GM23338 (cell line): ENCODE results near the gene BAIAP2. TPM values are rescaled to one million over a fixed set of nuclear protein-coding genes. Genes with fewer than 3 reads are reported as not detected.

Source experiments
- ATAC-seq: fragments of 200-7000 bp; cut with Tn5 transposase; 3 replicates; pipeline ENCODE4 v1.9.1; 2020
- DNase-seq: peaks from one replicate; pipeline ENCODE4 v3.0.0-alpha.2; 2015; ENCODE audit warnings: low spot score
- H2AFZ ChIP-seq: fragments of 200-600 bp; sonication (generic); 2 replicates; pipeline ENCODE4 v1.8.0; 2016; ENCODE audit warnings: antibody characterized with exemption, mild to moderate bottlenecking, moderate library complexity
- H3F3A ChIP-seq: fragments of 200-600 bp; sonication (generic); replicated peaks from 2 replicates; pipeline ENCODE4 v1.8.0; 2017; ENCODE audit warnings: antibody characterized with exemption, mixed run types, low read depth
- H3K27ac ChIP-seq: fragments of 200-600 bp; sonication (generic); 2 replicates; pipeline ENCODE4 v1.6.1; 2016; ENCODE audit warnings: low read depth
- H3K27me3 ChIP-seq: fragments of 200-600 bp; sonication (generic); 2 replicates; pipeline ENCODE4 v1.8.0; 2016; ENCODE audit warnings: mild to moderate bottlenecking, mixed run types, moderate library complexity; ENCODE audit not compliant: insufficient read depth
- H3K36me3 ChIP-seq: fragments of 200-600 bp; sonication (generic); 2 replicates; pipeline ENCODE4 v1.8.0; 2016; ENCODE audit warnings: mild to moderate bottlenecking; ENCODE audit not compliant: insufficient read depth
- H3K4me1 ChIP-seq: fragments of 200-600 bp; sonication (generic); 2 replicates; pipeline ENCODE4 v1.8.0; 2016; ENCODE audit warnings: mild to moderate bottlenecking, moderate library complexity; ENCODE audit not compliant: insufficient read depth
- H3K4me2 ChIP-seq: fragments of 200-600 bp; sonication (generic); 2 replicates; pipeline ENCODE4 v1.7.1; 2017; ENCODE audit warnings: mixed run types
- H3K4me3 ChIP-seq: fragments of 200-600 bp; sonication (generic); 2 replicates; pipeline ENCODE4 v1.6.1; 2016; ENCODE audit warnings: mixed run types
- H3K79me2 ChIP-seq: fragments of 200-600 bp; sonication (generic); replicated peaks from 2 replicates; pipeline ENCODE4 v1.8.0; 2017; ENCODE audit warnings: mild to moderate bottlenecking; ENCODE audit not compliant: insufficient read depth
- H3K9me2 ChIP-seq: fragments of 200-600 bp; sonication (generic); 2 replicates; pipeline ENCODE4 v1.8.0; 2017; ENCODE audit not compliant: insufficient read depth
- H4K20me1 ChIP-seq: fragments of 200-600 bp; sonication (generic); replicated peaks from 2 replicates; pipeline ENCODE4 v1.8.0; 2017; ENCODE audit warnings: mild to moderate bottlenecking; ENCODE audit not compliant: insufficient read depth
- H3K27ac Mint-ChIP-seq: 2 replicates; pipeline ENCODE4 v1.8.0; 2020; ENCODE audit warnings: inconsistent platforms, mild to moderate bottlenecking, moderate library complexity, mixed read lengths
- H3K27me3 Mint-ChIP-seq: 3 replicates; pipeline ENCODE4 v1.8.0; 2022; ENCODE audit warnings: low read depth, mild to moderate bottlenecking, moderate library complexity, mixed read lengths, inconsistent platforms; ENCODE audit not compliant: insufficient read depth, poor library complexity
- H3K36me3 Mint-ChIP-seq: 3 replicates; pipeline ENCODE4 v1.8.0; 2021; ENCODE audit warnings: low read depth, mild to moderate bottlenecking, inconsistent platforms, moderate library complexity, mixed read lengths
- H3K4me1 Mint-ChIP-seq: 3 replicates; pipeline ENCODE4 v1.8.0; 2020; ENCODE audit warnings: mild to moderate bottlenecking, inconsistent platforms, mixed read lengths
- H3K4me3 Mint-ChIP-seq: 3 replicates; pipeline ENCODE4 v1.8.0; 2021; ENCODE audit warnings: moderate library complexity, mild to moderate bottlenecking, inconsistent platforms, mixed read lengths
- H3K9me3 Mint-ChIP-seq: 3 replicates; pipeline ENCODE4 v1.8.0; 2020; ENCODE audit warnings: moderate library complexity, mild to moderate bottlenecking, inconsistent platforms, mixed read lengths
- CREB1 ChIP-seq: fragments of 250-450 bp; sonication (Bioruptor Pico); IDR thresholded peaks from 2 replicates; pipeline ENCODE4 v1.5.0; 2020; ENCODE audit warnings: low read depth, mild to moderate bottlenecking, moderate library complexity
- ETS1 ChIP-seq: IDR thresholded peaks from 2 replicates; pipeline ENCODE4 v1.6.1; 2016; ENCODE audit warnings: antibody characterized with exemption
- EZH2 ChIP-seq: fragments of 200-600 bp; sonication (generic); IDR thresholded peaks from one replicate; pipeline ENCODE4 v1.8.0; 2017; ENCODE audit warnings: antibody characterized with exemption, mild to moderate bottlenecking, low read depth; ENCODE audit not compliant: unreplicated experiment
- EZH2phosphoT487 ChIP-seq: fragments of 200-600 bp; sonication (generic); IDR thresholded peaks from one replicate; pipeline ENCODE4 v1.8.1; 2018; ENCODE audit warnings: antibody characterized with exemption; ENCODE audit not compliant: unreplicated experiment
- JUNB ChIP-seq: IDR thresholded peaks from one replicate; pipeline ENCODE4 v1.6.1; 2016; ENCODE audit warnings: antibody characterized with exemption; ENCODE audit not compliant: unreplicated experiment
- NANOG ChIP-seq: IDR thresholded peaks from 2 replicates; pipeline ENCODE4 v1.6.1; 2016; ENCODE audit warnings: antibody characterized with exemption, borderline replicate concordance
- POLR2AphosphoS5 ChIP-seq: IDR thresholded peaks from 2 replicates; pipeline ENCODE4 v1.6.1; 2016; ENCODE audit warnings: antibody characterized with exemption, low read depth
- STAT1 ChIP-seq: IDR thresholded peaks from one replicate; pipeline ENCODE4 v1.6.1; 2016; ENCODE audit warnings: antibody characterized with exemption; ENCODE audit not compliant: unreplicated experiment
- ZNF114 ChIP-seq: fragments of 250-450 bp; sonication (Bioruptor Pico); IDR thresholded peaks from 2 replicates; pipeline ENCODE4 v1.5.0; 2020; ENCODE audit warnings: mild to moderate bottlenecking, moderate library complexity
- ZNF331 ChIP-seq: fragments of 250-450 bp; sonication (Bioruptor Pico); IDR thresholded peaks from 2 replicates; pipeline ENCODE4 v1.5.0; 2020; ENCODE audit warnings: low read depth, mild to moderate bottlenecking, moderate library complexity
- polyA plus RNA-seq: library from polyadenylated mRNA; unstranded; fragments of >200 nt; fragmentation: Nextera tagmentation; extraction: Ambion mirVana; gene quantifications from 2 replicates; pipeline ENCODE4 v1.2.1, GENCODE V29; 2016
- total RNA-seq: library from RNA; depleted of rRNA; stranded (reverse); fragments of >200 nt; shearing (Covaris generic); gene quantifications from 2 replicates; pipeline ENCODE4 v1.2.3, GENCODE V29; 2014
- TF ChIP-seq, protein P1 (sequence below): fragments of 250-450 bp; sonication (Bioruptor Pico); IDR thresholded peaks from 2 replicates; pipeline ENCODE4 v1.5.0; 2020; ENCODE audit warnings: mild to moderate bottlenecking, moderate library complexity
- TF ChIP-seq, protein P2 (sequence below): IDR thresholded peaks from one replicate; pipeline ENCODE4 v1.6.1; 2018; ENCODE audit warnings: antibody characterized with exemption; ENCODE audit not compliant: unreplicated experiment

BAIAP2 gene
- total and polyA plus RNA-seq, 2 experiments from 2014 or later, result 21.7 to 22.7 TPM

DNA sequence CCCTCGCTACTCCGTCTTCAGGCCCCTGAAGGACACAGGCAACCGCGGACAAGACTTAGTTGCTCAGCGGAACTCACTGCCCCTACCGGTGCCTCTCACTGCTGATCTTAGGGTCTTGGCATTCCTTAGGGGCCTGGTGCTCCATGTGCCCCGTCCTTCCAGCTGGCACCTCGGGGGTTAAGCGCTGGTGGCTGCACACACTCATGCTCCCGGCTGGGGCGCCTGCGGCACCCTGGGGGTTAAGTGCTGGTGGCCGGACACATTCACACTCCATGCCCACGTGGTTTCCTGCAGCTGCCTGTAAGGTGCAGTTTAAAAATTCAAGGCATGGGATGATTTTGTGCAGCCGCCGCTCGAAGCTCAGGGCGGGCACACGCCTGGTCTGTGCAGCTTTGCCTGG lies 45.1 kb downstream of the BAIAP2 start (continued):
- TF ChIP-seq POLR2AphosphoS5 (no peak), NANOG (no peak), ETS1 (no peak), CREB1 (CRISPR knock-in tag) (no peak)

DNA sequence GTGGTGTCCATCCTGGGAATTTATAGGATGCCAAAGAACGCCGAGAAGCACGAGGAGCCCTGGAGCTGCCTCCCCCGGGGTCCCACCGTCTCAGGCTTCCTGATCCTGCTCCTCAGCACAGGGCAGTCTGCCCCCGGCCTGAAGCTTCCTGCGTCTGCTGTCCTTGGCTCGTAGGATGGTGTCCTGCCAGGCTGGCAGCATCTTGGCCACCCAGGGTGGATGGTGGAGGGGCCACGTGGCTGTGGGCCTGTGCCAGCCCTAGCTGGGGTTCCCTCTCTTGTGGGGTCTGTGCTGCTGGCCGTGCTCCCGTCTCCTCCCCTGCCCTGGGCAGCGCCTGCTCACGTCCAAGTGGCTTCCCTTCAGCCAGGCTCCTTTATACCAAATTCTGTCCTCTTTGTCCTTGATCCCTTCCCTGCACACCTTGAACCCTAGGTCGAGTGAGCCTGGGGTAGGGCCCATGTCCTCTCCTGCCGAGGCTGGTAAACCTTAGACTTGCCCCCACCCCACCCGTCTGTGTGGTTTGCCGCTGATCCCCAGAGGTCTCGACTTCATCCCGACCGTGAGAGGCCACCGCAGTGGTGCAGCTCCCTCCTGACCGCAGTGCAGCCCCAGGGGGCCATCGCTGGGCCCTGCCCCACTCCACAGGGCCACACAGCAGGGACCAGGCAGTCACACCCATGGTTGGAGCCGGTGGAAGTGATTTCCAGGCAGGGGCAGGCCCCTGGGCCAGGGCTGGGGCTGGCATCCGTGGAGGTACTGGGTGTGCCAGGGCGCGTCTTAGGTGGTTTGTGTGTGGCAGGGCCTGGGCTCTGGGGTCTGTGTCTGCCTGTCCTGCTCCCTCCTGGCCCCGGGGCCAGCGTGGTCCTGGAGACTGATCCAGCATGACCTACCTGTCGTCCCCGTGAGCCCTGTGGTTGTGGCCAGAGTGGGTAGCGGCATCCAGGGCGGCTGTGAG lies 46.5 kb downstream of the BAIAP2 start:
- no peak overlapping the region for H3K4me3 Mint-ChIP-seq
- H3F3A ChIP-seq, result no peaks in the 10 kb centered on the region
- H3K27ac Mint-ChIP-seq, result no peak overlapping the region
- ATAC-seq (no peak), DNase-seq (no peak)
- H2AFZ ChIP-seq, result no peak overlapping the region
- H3K79me2 ChIP-seq, result no peaks in the 10 kb centered on the region
- no peaks in the 10 kb centered on the region for H3K36me3 ChIP-seq
- no peaks in the 10 kb centered on the region for H3K9me3 Mint-ChIP-seq
- no peaks in the 10 kb centered on the region for H3K9me2 ChIP-seq
- H3K27me3 Mint-ChIP-seq, result peaks cover 11% of the 10 kb centered on the region
- H3K27me3 ChIP-seq, result no peaks in the 10 kb centered on the region
- peaks cover 5% of the 10 kb centered on the region; the same call in 2 of the 3 replicates for H3K4me1 Mint-ChIP-seq
- no peak overlapping the region for H3K4me2 ChIP-seq
- no peak overlapping the region for H3K27ac ChIP-seq
- H3K4me3 ChIP-seq, result no peak overlapping the region
- H3K4me1 ChIP-seq, result no peaks in the 10 kb centered on the region
- no peaks in the 10 kb centered on the region for H3K36me3 Mint-ChIP-seq
- no peaks in the 10 kb centered on the region for H4K20me1 ChIP-seq
- no peak for TF ChIP-seq NANOG
- TF ChIP-seq ETS1, result no peak
- TF ChIP-seq STAT1, result no peak
- TF ChIP-seq, protein P1, sequence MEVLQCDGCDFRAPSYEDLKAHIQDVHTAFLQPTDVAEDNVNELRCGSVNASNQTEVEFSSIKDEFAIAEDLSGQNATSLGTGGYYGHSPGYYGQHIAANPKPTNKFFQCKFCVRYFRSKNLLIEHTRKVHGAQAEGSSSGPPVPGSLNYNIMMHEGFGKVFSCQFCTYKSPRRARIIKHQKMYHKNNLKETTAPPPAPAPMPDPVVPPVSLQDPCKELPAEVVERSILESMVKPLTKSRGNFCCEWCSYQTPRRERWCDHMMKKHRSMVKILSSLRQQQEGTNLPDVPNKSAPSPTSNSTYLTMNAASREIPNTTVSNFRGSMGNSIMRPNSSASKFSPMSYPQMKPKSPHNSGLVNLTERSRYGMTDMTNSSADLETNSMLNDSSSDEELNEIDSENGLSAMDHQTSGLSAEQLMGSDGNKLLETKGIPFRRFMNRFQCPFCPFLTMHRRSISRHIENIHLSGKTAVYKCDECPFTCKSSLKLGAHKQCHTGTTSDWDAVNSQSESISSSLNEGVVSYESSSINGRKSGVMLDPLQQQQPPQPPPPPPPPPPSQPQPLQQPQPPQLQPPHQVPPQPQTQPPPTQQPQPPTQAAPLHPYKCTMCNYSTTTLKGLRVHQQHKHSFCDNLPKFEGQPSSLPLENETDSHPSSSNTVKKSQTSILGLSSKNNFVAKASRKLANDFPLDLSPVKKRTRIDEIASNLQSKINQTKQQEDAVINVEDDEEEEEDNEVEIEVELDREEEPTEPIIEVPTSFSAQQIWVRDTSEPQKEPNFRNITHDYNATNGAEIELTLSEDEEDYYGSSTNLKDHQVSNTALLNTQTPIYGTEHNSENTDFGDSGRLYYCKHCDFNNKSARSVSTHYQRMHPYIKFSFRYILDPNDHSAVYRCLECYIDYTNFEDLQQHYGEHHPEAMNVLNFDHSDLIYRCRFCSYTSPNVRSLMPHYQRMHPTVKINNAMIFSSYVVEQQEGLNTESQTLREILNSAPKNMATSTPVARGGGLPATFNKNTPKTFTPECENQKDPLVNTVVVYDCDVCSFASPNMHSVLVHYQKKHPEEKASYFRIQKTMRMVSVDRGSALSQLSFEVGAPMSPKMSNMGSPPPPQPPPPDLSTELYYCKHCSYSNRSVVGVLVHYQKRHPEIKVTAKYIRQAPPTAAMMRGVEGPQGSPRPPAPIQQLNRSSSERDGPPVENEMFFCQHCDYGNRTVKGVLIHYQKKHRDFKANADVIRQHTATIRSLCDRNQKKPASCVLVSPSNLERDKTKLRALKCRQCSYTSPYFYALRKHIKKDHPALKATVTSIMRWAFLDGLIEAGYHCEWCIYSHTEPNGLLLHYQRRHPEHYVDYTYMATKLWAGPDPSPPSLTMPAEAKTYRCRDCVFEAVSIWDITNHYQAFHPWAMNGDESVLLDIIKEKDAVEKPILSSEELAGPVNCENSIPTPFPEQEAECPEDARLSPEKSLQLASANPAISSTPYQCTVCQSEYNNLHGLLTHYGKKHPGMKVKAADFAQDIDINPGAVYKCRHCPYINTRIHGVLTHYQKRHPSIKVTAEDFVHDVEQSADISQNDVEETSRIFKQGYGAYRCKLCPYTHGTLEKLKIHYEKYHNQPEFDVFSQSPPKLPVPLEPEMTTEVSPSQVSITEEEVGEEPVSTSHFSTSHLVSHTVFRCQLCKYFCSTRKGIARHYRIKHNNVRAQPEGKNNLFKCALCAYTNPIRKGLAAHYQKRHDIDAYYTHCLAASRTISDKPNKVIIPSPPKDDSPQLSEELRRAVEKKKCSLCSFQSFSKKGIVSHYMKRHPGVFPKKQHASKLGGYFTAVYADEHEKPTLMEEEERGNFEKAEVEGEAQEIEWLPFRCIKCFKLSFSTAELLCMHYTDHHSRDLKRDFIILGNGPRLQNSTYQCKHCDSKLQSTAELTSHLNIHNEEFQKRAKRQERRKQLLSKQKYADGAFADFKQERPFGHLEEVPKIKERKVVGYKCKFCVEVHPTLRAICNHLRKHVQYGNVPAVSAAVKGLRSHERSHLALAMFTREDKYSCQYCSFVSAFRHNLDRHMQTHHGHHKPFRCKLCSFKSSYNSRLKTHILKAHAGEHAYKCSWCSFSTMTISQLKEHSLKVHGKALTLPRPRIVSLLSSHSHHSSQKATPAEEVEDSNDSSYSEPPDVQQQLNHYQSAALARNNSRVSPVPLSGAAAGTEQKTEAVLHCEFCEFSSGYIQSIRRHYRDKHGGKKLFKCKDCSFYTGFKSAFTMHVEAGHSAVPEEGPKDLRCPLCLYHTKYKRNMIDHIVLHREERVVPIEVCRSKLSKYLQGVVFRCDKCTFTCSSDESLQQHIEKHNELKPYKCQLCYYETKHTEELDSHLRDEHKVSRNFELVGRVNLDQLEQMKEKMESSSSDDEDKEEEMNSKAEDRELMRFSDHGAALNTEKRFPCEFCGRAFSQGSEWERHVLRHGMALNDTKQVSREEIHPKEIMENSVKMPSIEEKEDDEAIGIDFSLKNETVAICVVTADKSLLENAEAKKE, result no peak
- no peak for TF ChIP-seq ZNF331 (CRISPR knock-in tag)
- TF ChIP-seq ZNF114 (CRISPR knock-in tag), result no peak
- no peak for TF ChIP-seq JUNB
- TF ChIP-seq EZH2, result no peak
- TF ChIP-seq, protein P2, sequence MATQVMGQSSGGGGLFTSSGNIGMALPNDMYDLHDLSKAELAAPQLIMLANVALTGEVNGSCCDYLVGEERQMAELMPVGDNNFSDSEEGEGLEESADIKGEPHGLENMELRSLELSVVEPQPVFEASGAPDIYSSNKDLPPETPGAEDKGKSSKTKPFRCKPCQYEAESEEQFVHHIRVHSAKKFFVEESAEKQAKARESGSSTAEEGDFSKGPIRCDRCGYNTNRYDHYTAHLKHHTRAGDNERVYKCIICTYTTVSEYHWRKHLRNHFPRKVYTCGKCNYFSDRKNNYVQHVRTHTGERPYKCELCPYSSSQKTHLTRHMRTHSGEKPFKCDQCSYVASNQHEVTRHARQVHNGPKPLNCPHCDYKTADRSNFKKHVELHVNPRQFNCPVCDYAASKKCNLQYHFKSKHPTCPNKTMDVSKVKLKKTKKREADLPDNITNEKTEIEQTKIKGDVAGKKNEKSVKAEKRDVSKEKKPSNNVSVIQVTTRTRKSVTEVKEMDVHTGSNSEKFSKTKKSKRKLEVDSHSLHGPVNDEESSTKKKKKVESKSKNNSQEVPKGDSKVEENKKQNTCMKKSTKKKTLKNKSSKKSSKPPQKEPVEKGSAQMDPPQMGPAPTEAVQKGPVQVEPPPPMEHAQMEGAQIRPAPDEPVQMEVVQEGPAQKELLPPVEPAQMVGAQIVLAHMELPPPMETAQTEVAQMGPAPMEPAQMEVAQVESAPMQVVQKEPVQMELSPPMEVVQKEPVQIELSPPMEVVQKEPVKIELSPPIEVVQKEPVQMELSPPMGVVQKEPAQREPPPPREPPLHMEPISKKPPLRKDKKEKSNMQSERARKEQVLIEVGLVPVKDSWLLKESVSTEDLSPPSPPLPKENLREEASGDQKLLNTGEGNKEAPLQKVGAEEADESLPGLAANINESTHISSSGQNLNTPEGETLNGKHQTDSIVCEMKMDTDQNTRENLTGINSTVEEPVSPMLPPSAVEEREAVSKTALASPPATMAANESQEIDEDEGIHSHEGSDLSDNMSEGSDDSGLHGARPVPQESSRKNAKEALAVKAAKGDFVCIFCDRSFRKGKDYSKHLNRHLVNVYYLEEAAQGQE, result no peak
- TF ChIP-seq EZH2phosphoT487, result no peak
